Head of caudate nucleus (tissue), 42 donors: ENCODE results near the gene POLDIP2.
A peak's percentile ranks its signal among the peaks of the same experiment; 100 is the strongest.

ENCODE experiments used
- DNase-seq, 42 donors: peaks; one replicate each; pipeline versions ENCODE4 v3.0.0 to v3.0.0-alpha.2; 2020 to 2021; ENCODE audit warnings: mixed read lengths in 7 of 42
- intact Hi-C: fragments of 100-400 bp; cut with DNase I; formaldehyde crosslinking; loops from one replicate; pipeline ENCODE4 v1.15.0; 2022

POLDIP2 gene

GRCh38 chr17:28357061-28357900 lies at the start of gene POLDIP2:
POLDIP2 (minus strand) TSS chr17:28357527; CDS start chr17:28357448, 79 bp downstream.
- intact Hi-C loops, result loop anchor here (1.0 to 2.0 kb wide), 2 partner anchors 22 to 38 kb away; partner anchors contain the start of genes IFT20, TMEM97 and TNFAIP1

DNA sequence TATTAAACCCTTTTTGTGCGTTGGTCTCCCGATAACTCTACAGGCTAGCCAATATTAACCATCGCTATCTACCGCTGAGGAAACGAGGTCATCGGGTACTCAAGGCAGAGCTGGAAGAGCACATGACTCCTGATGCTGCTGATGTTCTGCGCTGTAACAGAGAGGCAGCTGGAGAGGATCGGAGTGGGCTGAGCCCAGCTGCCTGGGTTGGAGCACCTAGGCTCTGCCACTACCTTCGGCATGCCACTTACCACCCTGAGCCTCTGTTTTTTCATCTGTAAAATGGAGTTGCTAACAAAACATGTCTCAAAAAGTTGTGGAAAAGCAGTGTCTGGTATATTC lies 49.1 kb upstream of the POLDIP2 start:
- DNase-seq, result peak in 32 of 42 donors; percentile 14 to 81 (median 52)
- intact Hi-C loops, result no loop called here

More at GRCh38 chr17:28357061-28357900, at the start of gene POLDIP2:
- peak; percentile 88 to 99 (median 96) for DNase-seq

DNA sequence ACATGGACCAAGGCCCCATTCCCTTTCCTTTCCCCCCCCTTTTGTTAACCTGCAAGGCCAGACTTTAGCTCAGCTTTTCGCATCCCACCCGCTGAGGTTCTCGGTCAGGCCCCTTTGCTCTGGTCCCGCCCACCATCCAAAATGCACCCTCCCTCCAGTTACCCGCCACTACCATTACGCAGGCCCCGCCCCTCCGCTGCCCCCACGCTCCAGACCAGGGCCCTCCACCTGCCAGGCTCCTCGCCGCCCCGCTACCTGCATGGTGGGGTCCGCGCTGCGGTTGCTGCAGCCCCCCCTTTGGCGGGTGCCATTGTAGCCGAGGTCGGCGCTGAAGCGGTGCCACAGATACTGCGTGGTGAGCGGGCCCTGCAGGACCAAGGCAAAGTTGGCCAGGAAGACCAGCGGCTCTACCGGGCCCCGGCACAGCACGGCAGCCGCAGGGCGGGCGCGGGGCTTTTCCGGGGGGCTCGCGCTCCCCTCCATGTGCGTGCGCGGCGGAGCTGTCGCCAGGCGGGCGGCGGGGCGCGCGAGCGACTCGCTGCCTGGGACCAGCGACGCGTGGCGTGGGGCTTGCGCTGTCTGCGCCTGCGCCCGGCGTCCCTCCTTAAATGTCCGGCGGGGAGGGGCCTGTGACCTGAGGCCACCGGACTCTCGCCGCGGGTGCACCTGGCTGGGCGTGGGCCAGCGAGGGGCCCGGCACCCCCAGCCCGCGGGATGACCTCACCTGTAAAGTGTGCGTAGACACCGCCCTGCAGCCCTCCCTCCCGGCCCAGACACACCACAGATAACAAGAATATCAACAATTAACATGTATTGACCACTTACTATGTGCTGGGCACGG lies 48.5 kb upstream of the POLDIP2 start, which contains the start of gene SLC46A1:
SLC46A1 (minus strand) TSS at position 581 of the 841 bp plus-strand sequence; CDS start at position 483, 98 bp downstream.
- intact Hi-C loops, result no loop called here
- DNase-seq, result peak; percentile 40 to 84 (median 71)

- peak in 17 of 42 donors; percentile 11 to 63 (median 41) for DNase-seq
- intact Hi-C loops, result no loop called here
Observed at GRCh38 chr17:28404812-28405570, 47.7 kb upstream of the POLDIP2 start.

DNA sequence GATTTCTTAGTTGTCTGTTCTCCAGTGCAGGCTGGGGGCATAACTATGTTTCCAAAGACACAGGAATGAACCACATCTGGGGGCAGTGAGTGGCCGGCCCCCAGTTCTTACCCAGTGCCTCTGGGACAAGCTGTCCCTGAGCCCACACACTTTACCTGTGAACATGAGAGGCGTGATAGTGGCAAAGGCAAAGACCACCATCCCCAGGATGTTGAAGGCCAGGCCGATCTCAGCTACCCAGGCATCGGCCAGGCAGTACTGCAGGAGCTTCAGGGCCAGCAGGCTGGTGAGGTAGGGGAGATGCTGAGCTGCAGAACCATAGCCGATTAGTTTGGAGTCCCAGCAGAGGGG lies 47.1 kb upstream of the POLDIP2 start:
- intact Hi-C loops, result no loop called here
- DNase-seq, result no peak

- no peak for DNase-seq
- intact Hi-C loops, result no loop called here
Observed at GRCh38 chr17:28404007-28404406, 46.7 kb upstream of the POLDIP2 start.

GRCh38 chr17:28402844-28403243 lies 45.5 kb upstream of the POLDIP2 start:
- DNase-seq, result peak in 1 of 42 donors; percentile 20
- intact Hi-C loops, result no loop called here

DNA sequence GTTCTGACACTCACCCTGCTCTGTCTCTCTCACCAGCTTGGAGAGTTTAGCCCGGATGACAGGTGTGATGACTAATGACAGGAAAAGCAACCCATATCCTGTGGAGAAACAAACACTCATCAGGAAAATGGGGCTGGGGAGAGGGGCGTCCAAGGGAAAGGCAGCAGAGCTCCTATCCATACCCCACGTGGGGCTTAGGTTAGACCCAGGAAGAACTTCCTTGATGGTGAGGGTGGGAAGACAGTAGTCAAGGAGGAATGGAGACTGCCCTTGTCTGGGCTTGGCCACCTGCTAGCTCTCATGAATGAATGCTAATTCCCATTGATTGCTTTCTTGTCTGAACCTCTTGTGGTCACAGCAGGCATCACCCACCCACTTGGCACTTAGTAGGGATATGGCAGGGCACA lies 44.9 kb upstream of the POLDIP2 start:
- no peak for DNase-seq

DNA sequence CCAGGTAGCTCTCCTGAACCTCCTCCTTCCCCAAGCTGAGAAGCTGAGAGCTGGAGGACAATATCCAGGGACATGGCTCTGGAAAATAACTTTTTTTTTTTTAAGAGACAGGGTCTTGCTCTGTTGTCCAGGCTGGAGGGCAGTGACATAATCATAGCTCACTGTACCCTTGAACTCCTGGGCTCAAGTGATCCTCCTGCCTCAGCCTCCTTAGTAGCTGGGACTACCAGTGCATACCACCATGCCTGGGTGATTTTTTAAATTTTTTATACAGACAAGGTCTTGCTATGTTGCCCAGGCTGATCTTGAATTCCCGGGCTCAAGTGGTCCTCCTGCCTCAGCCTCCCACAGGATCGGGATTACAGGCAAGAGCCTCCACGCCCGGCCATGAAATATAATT lies 42.5 kb upstream of the POLDIP2 start:
- intact Hi-C loops, result no loop called here
- DNase-seq, result no peak

More for the DNA sequence above, 44.9 kb upstream of the POLDIP2 start:
- intact Hi-C loops, result no loop called here

DNA sequence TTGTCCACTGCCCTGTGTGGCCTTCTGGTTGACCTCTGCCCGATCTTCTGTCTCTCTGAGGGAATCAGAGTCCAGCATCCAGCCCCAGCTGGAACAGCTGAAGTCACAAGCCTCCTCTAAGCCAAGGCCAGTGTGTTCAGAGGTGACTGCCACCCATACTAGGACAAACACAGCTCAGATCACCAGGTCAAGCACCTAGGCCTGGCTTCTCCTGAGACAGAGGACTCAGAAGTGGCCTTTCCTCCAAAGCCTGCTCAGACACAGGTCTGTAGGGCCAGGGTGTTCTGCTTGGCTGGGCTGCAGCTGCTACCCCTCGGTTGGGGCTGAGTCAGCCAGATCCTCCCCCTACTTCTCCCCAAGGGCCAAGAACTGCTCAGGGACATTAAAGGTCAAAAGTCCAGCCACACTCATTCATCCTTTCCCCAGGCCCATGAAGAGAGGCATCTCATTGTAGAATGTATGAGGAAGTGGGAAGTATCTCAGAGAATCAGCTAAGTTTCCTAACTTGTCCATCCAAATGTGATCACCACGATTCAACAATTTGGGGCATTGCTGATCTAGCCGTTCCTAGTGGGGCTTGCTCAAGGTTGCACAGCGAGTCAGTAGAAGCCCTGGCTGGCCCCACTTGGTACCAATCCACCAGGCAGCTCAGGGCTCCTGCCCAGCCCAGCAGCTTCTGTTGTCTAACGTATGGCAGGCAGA lies 41.1 kb upstream of the POLDIP2 start:
- intact Hi-C loops, result no loop called here
- DNase-seq, result no peak

DNA sequence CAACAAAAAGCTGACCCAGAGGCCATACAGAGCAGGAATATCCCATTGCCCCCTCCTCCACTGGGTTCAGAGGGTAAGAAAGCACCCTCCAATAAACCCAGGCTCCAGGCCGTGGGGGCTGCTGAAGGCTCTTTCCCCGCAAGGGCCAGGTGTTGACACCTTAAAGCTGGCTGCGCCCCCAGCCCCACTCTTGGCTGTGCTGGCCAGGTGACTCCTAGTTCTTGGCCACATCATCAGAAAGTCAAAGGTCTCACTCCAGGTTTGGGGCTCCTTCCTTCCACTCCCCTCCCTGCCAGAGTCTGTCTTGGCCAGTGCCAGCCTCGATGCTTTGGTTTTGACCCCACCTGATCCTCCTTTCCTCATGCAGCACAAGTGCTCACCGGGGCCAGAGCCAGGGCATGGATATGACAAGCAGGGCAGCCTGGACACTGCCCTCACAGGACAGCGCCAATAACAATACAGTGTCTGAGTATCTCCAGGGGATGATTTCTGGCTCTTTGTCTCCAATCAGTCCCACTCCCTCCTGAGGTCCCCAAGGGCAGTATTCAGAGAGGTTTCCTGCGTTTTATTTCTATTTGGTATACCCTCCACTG lies 40.5 kb upstream of the POLDIP2 start:
- intact Hi-C loops, result no loop called here
- DNase-seq, result no peak

- intact Hi-C loops, result no loop called here
- no peak for DNase-seq
Observed at GRCh38 chr17:28397275-28397674, 39.9 kb upstream of the POLDIP2 start.

DNA sequence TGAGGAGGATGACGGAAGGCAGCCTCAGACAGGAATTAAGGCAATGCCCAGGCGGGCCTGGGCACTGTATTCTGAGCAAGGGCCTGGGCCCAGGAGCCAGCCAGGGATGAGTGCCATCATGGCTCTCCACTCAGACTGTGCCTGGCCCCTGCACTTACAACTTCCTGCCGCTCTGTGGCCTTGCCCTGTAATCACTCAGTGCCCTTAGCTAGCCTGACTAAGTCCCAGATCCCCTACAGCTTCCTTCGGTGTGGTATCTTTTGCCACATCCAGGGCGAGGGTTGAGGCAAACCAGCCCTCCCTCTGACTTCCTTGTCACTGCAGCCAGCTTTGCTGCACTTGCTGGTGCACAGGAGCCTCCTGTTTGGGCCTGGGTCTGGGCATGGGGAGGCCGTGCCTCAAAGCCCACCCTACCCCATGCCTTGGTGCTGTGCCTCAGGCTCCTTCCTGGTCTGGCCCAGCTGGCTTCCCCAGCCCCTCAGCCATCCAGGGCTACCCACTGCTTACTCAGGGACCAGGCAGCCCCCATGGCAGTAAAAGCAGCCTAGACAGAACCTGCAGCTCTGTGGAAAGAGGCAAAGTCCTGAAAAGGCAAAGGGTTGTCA lies 39.4 kb upstream of the POLDIP2 start:
- no peak for DNase-seq
- intact Hi-C loops, result no loop called here

DNA sequence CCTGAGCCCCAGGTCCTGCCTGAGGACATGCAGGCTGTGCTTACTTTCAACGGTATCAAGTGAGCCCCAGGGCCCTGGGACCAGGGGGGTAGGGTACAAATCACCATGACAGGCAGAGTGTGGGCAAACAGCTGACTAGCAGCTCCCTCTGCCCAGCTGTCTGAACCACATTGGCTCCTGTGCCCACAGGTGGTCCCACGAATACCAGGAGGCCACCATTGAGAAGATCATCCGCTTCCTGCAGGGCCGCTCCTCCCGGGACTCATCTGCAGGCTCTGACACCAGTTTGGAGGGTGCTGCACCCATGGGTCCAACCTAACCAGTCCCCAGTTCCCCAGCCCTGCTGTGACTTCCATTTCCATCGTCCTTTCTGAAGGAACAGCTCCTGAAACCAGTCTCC lies 38.6 kb upstream of the POLDIP2 start:
- DNase-seq, result no peak
- intact Hi-C loops, result no loop called here

GRCh38 chr17:28395426-28395825 lies 38.1 kb upstream of the POLDIP2 start:
- DNase-seq, result no peak
- intact Hi-C loops, result no loop called here

- no peak for DNase-seq
- intact Hi-C loops, result no loop called here
Observed at GRCh38 chr17:28394337-28395116, 37.2 kb upstream of the POLDIP2 start.

DNA sequence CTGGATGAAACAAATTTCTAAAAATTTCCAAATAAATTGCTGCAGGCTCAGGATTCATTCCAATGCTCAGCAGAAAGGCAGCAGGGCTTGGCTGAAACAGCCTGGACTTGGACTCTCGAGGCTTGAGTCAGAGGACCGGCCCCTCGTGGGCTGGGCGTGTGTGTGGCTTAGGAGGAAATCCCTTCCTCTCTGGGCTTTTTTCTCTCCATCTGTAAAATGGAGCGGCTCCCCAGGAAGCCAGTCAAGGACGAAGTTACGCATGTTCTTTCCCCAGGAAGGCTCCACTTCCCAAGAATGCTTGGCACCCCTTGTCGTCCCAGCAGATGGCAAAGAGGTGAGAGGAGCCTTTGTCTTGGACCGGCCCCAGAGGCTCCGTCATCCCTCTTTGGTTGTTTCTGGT lies 35.2 kb upstream of the POLDIP2 start:
- intact Hi-C loops, result no loop called here

More for the DNA sequence above, 35.2 kb upstream of the POLDIP2 start:
- no peak for DNase-seq
